Lower leg skin (tissue), 4 donors: ENCODE results near the gene PLXDC2. TPM values are rescaled to one million over a fixed set of nuclear protein-coding genes. Genes with fewer than 3 reads are reported as not detected.

Experiments
- DNase-seq, 2 donors: peaks; one replicate each; pipeline ENCODE4 v3.0.0-alpha.2; 2019; ENCODE audit warnings: low spot score in 2 of 2
- H3K4me3 ChIP-seq: fragments of 200-600 bp; sonication (generic); 2 replicates; pipeline ENCODE4 v1.5.1; 2017; ENCODE audit warnings: mild to moderate bottlenecking, low read depth; ENCODE audit not compliant: poor library complexity, severe bottlenecking
- CTCF ChIP-seq, 3 donors: fragments of 450-650 bp; IDR thresholded peaks; one replicate each; pipeline ENCODE4 v1.5.1; 2016; ENCODE audit warnings: antibody characterized with exemption in 3 of 3, mild to moderate bottlenecking in 3 of 3, moderate library complexity in 2 of 3
- POLR2A ChIP-seq, 2 donors: fragments of 450-650 bp; IDR thresholded peaks; one replicate each; pipeline ENCODE4 v1.6.1; 2016 to 2017; ENCODE audit warnings: antibody characterized with exemption in 2 of 2, mild to moderate bottlenecking in 1 of 2, moderate library complexity in 1 of 2
- WGBS, 2 donors: methylation state at CpG; one replicate each; pipeline ENCODE4 v1.1.5; 2018; 5-methylcytosine and 5-hydroxymethylcytosine counted together
- intact Hi-C: fragments of 100-400 bp; cut with DNase I; formaldehyde crosslinking; loops from one replicate; pipeline ENCODE4 v1.15.0; 2023; ENCODE audit warnings: low total_unique reads
- total RNA-seq, 4 donors: library from RNA; depleted of rRNA; stranded (reverse); fragments of >200 nt; gene quantifications; one replicate each; pipeline ENCODE4 v1.1.0, GENCODE V29; 2016

The PLXDC2 gene
- total RNA-seq, 4 donors from 2014 or later: 75.3 to 113 (median 95.3) TPM

GRCh38 chr10:20133669-20134189, 317.5 kb downstream of the PLXDC2 start:
- no peak for DNase-seq
- H3K4me3 ChIP-seq: no peak overlapping the region
- 90 to 93% methylated on average over 2 of the region's 2 CpGs for WGBS, 2 donors
- TF ChIP-seq CTCF (IDR thresholded peaks at IDR 0.05) (no peak), POLR2A (IDR thresholded peaks at IDR 0.05) (no peak)
- intact Hi-C loops: no loop called here

GRCh38 chr10:20142311-20142710, 326.1 kb downstream of the PLXDC2 start:
- no peak for DNase-seq
- intact Hi-C loops: no loop called here
- no peak for TF ChIP-seq POLR2A (IDR thresholded peaks at IDR 0.05)
- no peak for TF ChIP-seq CTCF (IDR thresholded peaks at IDR 0.05)
- H3K4me3 ChIP-seq: no peak overlapping the region

GRCh38 chr10:20144268-20144667, 328.0 kb downstream of the PLXDC2 start:
- TF ChIP-seq POLR2A (IDR thresholded peaks at IDR 0.05) (no peak), CTCF (IDR thresholded peaks at IDR 0.05) (no peak)
- 73 to 82% methylated on average over 1 of the region's 1 CpG for WGBS, 2 donors
- no peak overlapping the region for H3K4me3 ChIP-seq
- no peak for DNase-seq
- intact Hi-C loops: no loop called here

- TF ChIP-seq POLR2A (IDR thresholded peaks at IDR 0.05) (no peak), CTCF (IDR thresholded peaks at IDR 0.05) (no peak)
These were observed 329.8 kb downstream of the PLXDC2 start for GRCh38 chr10:20146004-20146403.

GRCh38 chr10:20147684-20148083, 331.5 kb downstream of the PLXDC2 start:
- DNase-seq: no peak
- no peak overlapping the region for H3K4me3 ChIP-seq
- TF ChIP-seq CTCF (IDR thresholded peaks at IDR 0.05): no peak
- no peak for TF ChIP-seq POLR2A (IDR thresholded peaks at IDR 0.05)
- intact Hi-C loops: no loop called here
- WGBS, 2 donors: 84 to 92% methylated on average over 2 of the region's 2 CpGs

More at GRCh38 chr10:20146004-20146403, 329.8 kb downstream of the PLXDC2 start:
- DNase-seq: no peak
- H3K4me3 ChIP-seq: no peak overlapping the region
- intact Hi-C loops: no loop called here
- WGBS, 2 donors: 94 to 98% methylated on average over 2 of the region's 2 CpGs

GRCh38 chr10:20156511-20156910, 340.3 kb downstream of the PLXDC2 start:
- 71 to 73% methylated on average over 2 of the region's 2 CpGs for WGBS, 2 donors

More at GRCh38 chr10:20156511-20156910, 340.3 kb downstream of the PLXDC2 start:
- intact Hi-C loops: no loop called here
- TF ChIP-seq CTCF (IDR thresholded peaks at IDR 0.05): no peak
- no peak for TF ChIP-seq POLR2A (IDR thresholded peaks at IDR 0.05)
- DNase-seq: no peak
- H3K4me3 ChIP-seq: no peak overlapping the region
